Inferior parietal cortex (tissue), 1 donor: ENCODE measurements around the gene OVCA2.

Experiments
- DNase-seq: peaks from one replicate; pipeline ENCODE4 v3.0.0-alpha.2; 2016; ENCODE audit errors: extremely low spot score

OVCA2 gene

DNA sequence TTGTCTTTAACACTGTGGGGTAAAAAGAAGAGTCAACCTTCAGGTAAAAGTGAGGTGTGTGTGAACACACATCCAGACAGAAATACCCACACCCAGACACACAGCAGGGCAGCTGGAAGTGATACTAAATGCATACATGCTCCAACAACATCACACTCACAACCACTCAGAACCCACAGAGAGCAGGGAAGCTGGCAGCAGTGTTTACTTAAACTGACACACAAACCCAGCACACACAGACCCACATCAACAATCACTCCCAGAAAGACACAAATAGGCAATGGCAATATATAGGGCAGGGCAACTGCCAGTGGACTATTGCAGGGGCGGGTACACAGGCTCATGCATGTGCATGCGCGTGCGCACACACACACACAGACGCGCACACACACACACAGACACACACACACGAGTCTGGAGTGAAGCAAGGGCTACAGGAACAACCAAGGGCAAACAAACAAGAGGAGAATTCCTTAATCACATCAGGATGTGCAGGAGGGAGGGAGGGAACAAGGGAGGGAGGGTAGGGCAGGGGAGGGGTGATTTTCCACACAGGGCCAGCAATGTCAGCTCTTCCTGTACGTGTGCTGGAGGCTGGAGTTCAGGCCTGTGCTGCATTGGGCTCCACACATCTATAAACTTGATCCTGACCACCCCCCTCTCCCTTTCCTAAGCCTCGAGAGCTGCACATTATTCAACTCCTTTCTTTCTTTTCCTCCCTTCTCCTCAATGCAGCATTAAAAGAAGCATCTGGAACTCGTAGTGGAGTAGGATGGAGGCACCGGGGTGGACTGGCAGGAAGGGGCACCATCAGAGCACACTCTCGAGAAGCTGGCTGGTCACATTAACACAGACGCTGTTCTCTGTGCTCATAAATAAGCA is 43.2 kb downstream of the OVCA2 start:
- DNase-seq: no peak

DNA sequence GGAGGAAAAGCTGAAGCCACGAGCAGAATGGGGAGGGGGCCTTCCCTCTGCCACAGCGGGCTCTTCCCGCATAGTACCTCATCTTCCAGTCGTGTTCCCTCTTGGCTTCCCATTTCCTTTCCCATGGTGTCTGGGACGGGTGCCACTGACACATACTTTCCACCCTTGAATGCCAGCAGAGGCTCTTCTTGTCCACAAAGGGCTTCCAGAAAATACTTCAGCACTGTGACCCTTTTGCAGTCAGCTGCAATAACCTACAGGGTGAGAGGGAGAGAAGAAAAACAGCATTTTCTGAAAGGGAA is 43.8 kb downstream of the OVCA2 start:
- no peak for DNase-seq

DNA sequence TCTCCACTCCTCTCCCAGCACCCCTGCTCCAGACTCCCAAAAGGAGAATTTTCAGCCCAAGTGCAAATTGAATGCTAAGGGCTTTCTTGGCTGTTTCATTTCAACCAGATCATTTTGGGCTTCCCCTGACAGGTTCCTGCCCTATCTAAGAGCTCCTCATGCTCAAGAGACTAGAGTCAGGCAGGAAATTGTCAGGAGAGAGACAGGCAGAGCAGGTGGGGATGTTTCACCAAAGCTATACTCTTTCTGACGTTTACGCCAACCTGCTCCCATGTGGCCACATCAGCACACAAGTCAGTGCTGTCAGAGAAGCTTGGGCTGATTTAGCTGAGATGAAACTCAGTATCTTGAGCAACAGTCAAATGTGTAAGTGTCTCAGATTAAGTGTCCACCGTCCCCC is 44.5 kb downstream of the OVCA2 start:
- DNase-seq: no peak

DNA sequence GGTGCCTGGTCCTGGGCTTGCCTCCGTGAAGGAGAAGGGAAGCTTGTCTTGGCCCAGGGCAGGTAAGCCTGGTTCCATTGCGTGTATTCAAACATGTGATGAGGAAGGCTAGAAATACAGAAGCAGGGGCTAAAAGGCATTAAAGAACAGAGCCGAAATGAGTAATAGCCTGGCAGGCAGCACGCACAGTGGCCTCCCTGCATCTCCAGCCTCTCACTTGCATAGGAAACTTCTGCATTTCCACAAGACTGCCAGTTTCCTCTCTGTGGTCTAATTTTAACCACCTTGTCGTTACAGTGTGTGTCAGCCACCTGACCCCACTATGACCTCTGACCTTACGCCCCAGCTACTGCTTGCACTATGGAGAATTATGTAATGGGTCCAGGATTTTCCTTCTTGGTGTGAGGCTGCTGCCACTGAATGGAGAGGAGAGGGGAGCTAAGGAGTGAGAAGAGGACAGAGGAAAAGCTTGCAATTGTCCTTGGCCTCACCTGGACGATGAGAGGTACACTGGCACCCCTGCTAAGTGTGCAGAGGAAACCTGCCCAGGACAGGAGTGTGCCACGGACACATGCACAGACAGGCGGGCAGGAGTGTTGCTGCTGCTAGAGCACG is 45.9 kb downstream of the OVCA2 start:
- no peak for DNase-seq

DNA sequence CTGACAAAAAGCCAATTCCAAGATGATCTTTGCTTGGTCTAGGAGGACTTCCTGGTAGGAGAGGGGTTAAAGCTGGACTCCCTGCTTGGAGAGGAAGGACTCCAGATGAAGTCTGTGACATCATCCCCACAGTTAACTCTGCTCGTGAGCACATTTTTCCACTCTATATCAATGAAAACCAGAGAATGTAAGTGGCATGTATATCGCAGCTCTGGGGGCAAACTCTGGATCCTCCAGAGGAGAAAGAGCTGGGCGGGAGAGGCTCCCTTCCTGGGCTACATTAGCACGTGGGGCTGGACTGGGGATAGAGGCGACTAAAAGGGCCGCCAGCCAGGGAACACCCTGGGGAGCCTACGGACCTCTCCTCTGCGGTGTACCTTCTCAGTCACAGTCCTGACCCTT is 47.2 kb downstream of the OVCA2 start:
- no peak for DNase-seq

DNA sequence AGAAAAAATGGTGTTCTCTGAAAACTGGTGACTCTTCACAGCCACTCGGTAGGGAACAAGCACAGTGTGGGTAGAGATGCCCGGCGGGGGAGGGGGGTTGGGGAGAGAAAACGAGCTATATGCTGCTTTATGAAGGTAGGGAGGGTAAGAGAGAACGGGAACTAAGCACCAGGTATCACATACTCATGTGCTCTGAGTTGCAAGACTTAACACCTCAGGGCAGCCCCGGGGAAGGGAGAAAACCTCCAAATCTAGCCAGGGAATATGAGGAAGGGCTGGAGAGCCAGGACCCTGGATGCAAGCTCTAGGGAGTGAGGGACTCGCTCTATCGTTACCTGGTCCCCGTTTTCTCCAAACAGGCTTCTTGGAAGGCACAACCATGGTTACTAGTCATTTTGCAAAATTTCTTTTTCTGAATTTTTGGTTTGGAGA is 48.4 kb downstream of the OVCA2 start:
- DNase-seq: no peak

DNA sequence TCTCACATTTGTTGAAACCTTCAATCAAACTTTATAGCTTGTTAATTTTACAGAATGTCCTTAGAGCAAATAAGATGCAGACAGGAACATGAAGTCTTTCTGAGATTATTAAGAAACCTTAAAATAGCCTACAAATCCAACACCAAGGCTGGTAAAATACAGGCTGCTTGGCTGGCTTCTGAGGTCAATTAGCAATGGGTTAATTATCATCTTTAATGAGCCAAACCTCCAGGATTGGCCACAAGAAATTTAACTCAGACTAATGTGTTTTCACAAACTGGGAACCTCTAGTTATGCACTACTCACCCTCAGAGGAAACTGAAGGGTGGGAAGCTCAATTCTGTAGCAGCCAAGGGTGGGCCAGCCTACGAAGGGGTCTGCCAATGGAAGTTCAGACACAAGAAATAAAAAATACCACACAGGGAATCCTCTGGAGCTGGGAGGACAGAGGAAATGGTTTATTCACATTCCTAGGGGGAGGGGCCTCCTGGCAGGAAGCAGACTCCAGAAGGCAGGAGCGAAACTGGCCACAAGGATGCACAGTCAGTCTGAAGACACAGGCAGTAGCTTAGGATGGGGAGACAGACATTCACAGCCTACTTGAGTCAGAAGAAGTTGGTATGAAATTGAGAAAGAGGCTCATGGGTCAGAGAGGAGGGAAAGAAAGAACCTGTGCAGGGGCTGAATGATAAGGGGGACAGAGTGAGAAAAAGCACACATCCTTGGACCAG is 49.1 kb downstream of the OVCA2 start:
- no peak for DNase-seq

DNA sequence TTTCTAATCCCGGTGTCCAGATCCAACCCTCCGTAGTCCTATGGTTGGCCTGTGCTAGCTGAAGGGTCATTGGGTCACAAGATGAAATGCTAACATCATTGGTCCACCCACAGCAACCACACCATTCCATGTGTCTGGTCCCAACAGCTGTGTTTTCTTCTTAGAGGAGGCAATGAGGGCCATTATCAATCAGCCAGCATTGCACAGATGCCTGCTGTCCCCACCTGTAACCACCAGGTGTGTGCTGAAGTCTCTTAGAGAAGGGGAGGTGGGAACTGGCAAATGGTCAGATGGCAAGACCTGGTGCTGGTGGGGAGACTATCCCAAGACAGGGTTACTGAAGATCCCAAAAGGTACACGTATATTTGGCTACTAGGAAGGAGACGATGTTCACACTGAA is 50.4 kb downstream of the OVCA2 start:
- no peak for DNase-seq
